GM12872 (cell line): ENCODE data around the gene TCP10L.

ENCODE experiments used
- CTCF ChIP-seq: IDR thresholded peaks from 3 replicates; pipeline ENCODE4 v1.5.1; 2011; ENCODE audit warnings: low read depth, mild to moderate bottlenecking, low read length, moderate library complexity; ENCODE audit not compliant: insufficient read depth

TCP10L gene

GRCh38 chr21:32535612-32536011 is 49.7 kb downstream of the TCP10L start:
- no peak for TF ChIP-seq CTCF

GRCh38 chr21:32534113-32534512 is 51.2 kb downstream of the TCP10L start:
- no peak for TF ChIP-seq CTCF

GRCh38 chr21:32533611-32534010 is 51.7 kb downstream of the TCP10L start:
- no peak for TF ChIP-seq CTCF

- TF ChIP-seq CTCF = no peak
Observed at GRCh38 chr21:32533053-32533452, 52.3 kb downstream of the TCP10L start.

- no peak for TF ChIP-seq CTCF
Observed at GRCh38 chr21:32532636-32533035, 52.7 kb downstream of the TCP10L start.

- no peak for TF ChIP-seq CTCF
Observed at GRCh38 chr21:32529679-32530078, 55.6 kb downstream of the TCP10L start.

- no peak for TF ChIP-seq CTCF
Observed at GRCh38 chr21:32525282-32525681, 60.0 kb downstream of the TCP10L start.
